Parathyroid adenoma (tissue), 2 donors: ENCODE data around the gene PGM2.
A peak's percentile ranks its signal among the peaks of the same experiment; 100 is the strongest.

Experiments used
- H2AFZ ChIP-seq: fragments of 300-600 bp; sonication (generic); one replicate; pipeline ENCODE4 v1.7.0; 2017; ENCODE audit warnings: antibody characterized with exemption, mild to moderate bottlenecking
- H3K27ac ChIP-seq: fragments of 300-600 bp; sonication (generic); one replicate; pipeline ENCODE4 v1.7.0; 2017
- H3K27me3 ChIP-seq: fragments of 300-600 bp; sonication (generic); one replicate; pipeline ENCODE4 v1.7.0; 2017; ENCODE audit warnings: low read length; ENCODE audit not compliant: control insufficient read depth, insufficient read depth
- H3K36me3 ChIP-seq: fragments of 300-600 bp; sonication (generic); one replicate; pipeline ENCODE4 v1.7.0; 2017; ENCODE audit warnings: low read length; ENCODE audit not compliant: control insufficient read depth, insufficient read depth
- H3K4me1 ChIP-seq: fragments of 300-600 bp; sonication (generic); one replicate; pipeline ENCODE4 v1.7.0; 2017; ENCODE audit warnings: control low read depth
- H3K4me2 ChIP-seq: fragments of 300-600 bp; sonication (generic); one replicate; pipeline ENCODE4 v1.7.0; 2017; ENCODE audit warnings: low read length
- H3K4me3 ChIP-seq: fragments of 300-600 bp; sonication (generic); one replicate; pipeline ENCODE4 v1.7.0; 2017; ENCODE audit warnings: low read depth, low read length
- H3K79me2 ChIP-seq: fragments of 300-600 bp; sonication (generic); one replicate; pipeline ENCODE4 v1.7.0; 2017; ENCODE audit warnings: control low read depth
- H3K9ac ChIP-seq: fragments of 300-600 bp; sonication (generic); one replicate; pipeline ENCODE4 v1.7.0; 2017; ENCODE audit warnings: mild to moderate bottlenecking
- H3K9me3 ChIP-seq: fragments of 300-600 bp; sonication (generic); one replicate; pipeline ENCODE4 v1.7.0; 2017; ENCODE audit warnings: low read length; ENCODE audit not compliant: control insufficient read depth
- TF ChIP-seq, protein P1 (sequence below): fragments of 300-600 bp; sonication (generic); IDR thresholded peaks from one replicate; pipeline ENCODE4 v1.7.0; 2017; ENCODE audit warnings: antibody characterized with exemption, mild to moderate bottlenecking
- donor health status: primary hyperparathyroidism.

Gene PGM2

DNA sequence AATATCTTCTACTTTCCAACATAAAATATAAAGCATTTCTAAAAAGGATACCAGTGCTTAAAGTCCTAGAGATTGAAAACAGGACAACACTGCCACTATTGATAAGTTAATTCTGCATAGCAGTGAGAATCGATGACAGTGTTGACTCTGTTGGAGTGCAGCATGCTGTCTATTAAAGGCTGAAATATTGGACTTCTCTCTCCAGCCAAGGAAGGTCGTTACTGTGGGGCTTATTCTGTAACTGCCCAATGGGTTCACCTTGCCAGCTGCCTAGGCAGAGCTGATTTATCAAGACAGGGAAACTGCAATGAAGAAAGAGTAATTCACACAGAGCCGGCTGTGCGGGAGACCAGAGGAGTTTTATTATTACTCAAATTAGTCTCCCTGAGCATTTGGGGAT lies 37.7 kb upstream of the PGM2 start:
- Histone ChIP-seq H3K4me3 (no peak overlapping the region), H3K4me1 (no peaks in the 10 kb centered on the region), H3K4me2 (no peak overlapping the region), H3K9ac (no peak overlapping the region), H3K27ac (no peak overlapping the region), H3K36me3 (no peaks in the 10 kb centered on the region), H3K79me2 (no peaks in the 10 kb centered on the region), H3K9me3 (no peaks in the 10 kb centered on the region), H2AFZ (no peak overlapping the region), H3K27me3 (no peaks in the 10 kb centered on the region)
- TF ChIP-seq, protein P1, sequence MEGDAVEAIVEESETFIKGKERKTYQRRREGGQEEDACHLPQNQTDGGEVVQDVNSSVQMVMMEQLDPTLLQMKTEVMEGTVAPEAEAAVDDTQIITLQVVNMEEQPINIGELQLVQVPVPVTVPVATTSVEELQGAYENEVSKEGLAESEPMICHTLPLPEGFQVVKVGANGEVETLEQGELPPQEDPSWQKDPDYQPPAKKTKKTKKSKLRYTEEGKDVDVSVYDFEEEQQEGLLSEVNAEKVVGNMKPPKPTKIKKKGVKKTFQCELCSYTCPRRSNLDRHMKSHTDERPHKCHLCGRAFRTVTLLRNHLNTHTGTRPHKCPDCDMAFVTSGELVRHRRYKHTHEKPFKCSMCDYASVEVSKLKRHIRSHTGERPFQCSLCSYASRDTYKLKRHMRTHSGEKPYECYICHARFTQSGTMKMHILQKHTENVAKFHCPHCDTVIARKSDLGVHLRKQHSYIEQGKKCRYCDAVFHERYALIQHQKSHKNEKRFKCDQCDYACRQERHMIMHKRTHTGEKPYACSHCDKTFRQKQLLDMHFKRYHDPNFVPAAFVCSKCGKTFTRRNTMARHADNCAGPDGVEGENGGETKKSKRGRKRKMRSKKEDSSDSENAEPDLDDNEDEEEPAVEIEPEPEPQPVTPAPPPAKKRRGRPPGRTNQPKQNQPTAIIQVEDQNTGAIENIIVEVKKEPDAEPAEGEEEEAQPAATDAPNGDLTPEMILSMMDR: no peak

DNA sequence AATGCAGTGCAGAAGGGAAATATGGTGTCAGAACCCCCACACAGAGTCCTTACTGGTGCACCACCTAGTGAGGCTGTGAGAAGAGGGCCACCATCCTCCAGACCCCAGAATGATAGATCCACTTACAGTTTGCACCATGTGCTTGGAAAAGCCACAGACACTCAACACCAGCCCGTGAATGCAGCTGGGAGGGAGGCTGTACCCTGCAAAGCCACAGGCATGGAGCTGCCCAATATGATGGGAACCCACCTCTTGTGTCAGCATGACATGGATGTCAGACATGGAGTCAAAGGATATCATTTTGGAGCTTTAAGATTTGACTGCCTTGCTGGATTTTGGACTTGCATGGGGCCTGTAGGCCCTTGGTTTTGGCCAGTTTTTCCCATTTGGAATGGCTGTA lies 34.2 kb upstream of the PGM2 start:
- H3K4me1 ChIP-seq: no peaks in the 10 kb centered on the region
- H3K4me3 ChIP-seq: no peak overlapping the region
- TF ChIP-seq, protein P1: no peak
- H2AFZ ChIP-seq: no peak overlapping the region
- no peaks in the 10 kb centered on the region for H3K79me2 ChIP-seq
- H3K36me3 ChIP-seq: no peaks in the 10 kb centered on the region
- no peaks in the 10 kb centered on the region for H3K9me3 ChIP-seq
- H3K27ac ChIP-seq: no peak overlapping the region
- no peak overlapping the region for H3K4me2 ChIP-seq
- H3K9ac ChIP-seq: no peak overlapping the region
- H3K27me3 ChIP-seq: no peaks in the 10 kb centered on the region

DNA sequence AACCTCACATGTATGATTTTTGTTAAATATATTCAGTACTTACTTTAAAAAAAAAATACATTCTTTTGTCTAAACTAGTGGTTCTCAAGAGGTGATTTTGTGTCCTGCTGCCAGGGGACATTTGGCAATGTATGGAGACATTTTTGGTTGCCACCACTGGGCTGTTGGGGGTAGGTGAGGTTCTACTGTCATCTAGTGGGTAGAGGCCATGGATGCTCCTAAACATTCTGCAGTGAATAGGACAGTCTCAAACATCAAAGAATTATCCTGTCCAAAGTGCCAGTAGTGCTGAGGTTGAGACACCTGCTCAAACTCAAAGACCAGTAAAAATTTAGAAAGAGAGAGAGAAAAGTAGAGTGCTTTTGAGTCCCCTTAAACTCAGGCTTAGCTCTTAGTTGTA lies 32.9 kb upstream of the PGM2 start:
- H3K4me2 ChIP-seq: no peak overlapping the region
- no peaks in the 10 kb centered on the region for H3K4me1 ChIP-seq
- H3K27ac ChIP-seq: no peak overlapping the region
- no peaks in the 10 kb centered on the region for H3K27me3 ChIP-seq
- no peaks in the 10 kb centered on the region for H3K79me2 ChIP-seq
- H3K9ac ChIP-seq: no peak overlapping the region
- no peak overlapping the region for H3K4me3 ChIP-seq
- H2AFZ ChIP-seq: no peak overlapping the region
- TF ChIP-seq, protein P1: peak; percentile 6
- H3K9me3 ChIP-seq: no peaks in the 10 kb centered on the region
- H3K36me3 ChIP-seq: no peaks in the 10 kb centered on the region

DNA sequence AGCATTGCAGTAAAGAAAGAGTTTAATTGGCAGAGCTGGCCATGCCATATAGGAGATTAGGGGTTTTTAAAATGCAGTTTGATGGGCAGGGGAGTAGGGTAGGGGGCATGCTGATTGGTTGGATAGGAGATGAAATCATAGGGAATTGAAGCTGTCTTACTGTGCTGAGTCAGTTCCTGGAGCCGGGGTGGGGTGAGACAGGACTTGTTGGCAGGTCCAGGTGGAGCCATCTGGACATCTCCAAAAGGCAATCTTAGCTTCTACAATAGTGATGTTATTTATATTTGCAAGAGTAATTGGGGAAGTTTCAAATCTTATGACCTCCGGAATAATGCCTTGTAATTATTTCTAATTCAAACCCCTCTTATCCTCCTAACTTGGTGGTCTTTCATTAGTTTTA lies 32.4 kb upstream of the PGM2 start:
- H3K27ac ChIP-seq: no peak overlapping the region
- H3K4me2 ChIP-seq: no peak overlapping the region
- H3K36me3 ChIP-seq: no peaks in the 10 kb centered on the region
- no peaks in the 10 kb centered on the region for H3K27me3 ChIP-seq
- H3K4me3 ChIP-seq: no peak overlapping the region
- H3K9me3 ChIP-seq: no peaks in the 10 kb centered on the region
- TF ChIP-seq, protein P1: no peak
- H3K79me2 ChIP-seq: no peaks in the 10 kb centered on the region
- no peaks in the 10 kb centered on the region for H3K4me1 ChIP-seq
- no peak overlapping the region for H2AFZ ChIP-seq
- no peak overlapping the region for H3K9ac ChIP-seq

DNA sequence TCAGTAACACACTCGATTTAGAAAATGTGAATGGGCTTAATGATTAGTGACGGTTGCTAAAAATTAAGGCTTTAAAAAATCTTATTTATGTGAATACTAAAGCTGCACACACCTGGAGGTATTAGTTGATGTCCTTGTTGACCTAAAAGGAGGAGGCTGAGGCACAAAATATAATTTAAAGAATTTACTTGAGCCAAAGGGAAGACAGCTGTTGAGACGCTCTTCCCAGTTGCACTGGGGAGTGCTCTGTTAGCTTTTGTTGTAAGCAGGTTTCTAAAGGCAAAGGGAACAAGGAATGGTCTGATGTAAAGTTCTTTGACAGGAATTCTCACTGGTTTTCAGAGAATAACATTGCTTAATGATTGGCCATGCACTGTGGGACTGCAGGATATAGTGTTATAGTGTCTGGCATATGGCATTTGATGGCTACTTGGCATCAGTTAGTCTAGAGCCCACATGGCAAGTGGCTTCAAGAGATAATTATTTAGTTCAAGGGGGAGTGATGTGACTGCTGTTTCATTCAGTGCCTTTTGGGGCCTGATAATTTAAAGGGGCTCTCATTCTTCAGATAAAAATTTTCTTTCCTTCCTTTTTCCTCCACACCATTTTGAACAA lies 30.8 kb upstream of the PGM2 start:
- no peaks in the 10 kb centered on the region for H3K9me3 ChIP-seq
- H3K79me2 ChIP-seq: no peaks in the 10 kb centered on the region
- no peak overlapping the region for H3K4me3 ChIP-seq
- TF ChIP-seq, protein P1: no peak
- no peaks in the 10 kb centered on the region for H3K4me1 ChIP-seq
- H2AFZ ChIP-seq: no peak overlapping the region
- no peak overlapping the region for H3K4me2 ChIP-seq
- no peak overlapping the region for H3K9ac ChIP-seq
- no peaks in the 10 kb centered on the region for H3K36me3 ChIP-seq
- no peak overlapping the region for H3K27ac ChIP-seq
- no peaks in the 10 kb centered on the region for H3K27me3 ChIP-seq
